ENCODE data around the gene QTRT2.

QTRT2 gene

GRCh38 chr3:114089675-114090074, 33.1 kb downstream of the QTRT2 start:
- TF ChIP-seq CTCF (IDR thresholded peaks at IDR 0.05; ENCODE audit: insufficient read depth, low read length) (no peak), SPI1 (IDR thresholded peaks at IDR 0.05; ENCODE audit: borderline replicate concordance, low read depth) (no peak), GABPA (IDR thresholded peaks at IDR 0.05; ENCODE audit: low read depth) (no peak), POLR2AphosphoS5 (IDR thresholded peaks at IDR 0.05; ENCODE audit: low read depth) (no peak), REST (IDR thresholded peaks at IDR 0.05; ENCODE audit: insufficient replicate concordance, low read depth) (no peak)
- no peak for DNase-seq (ENCODE audit: low read depth in 1 of 2, low spot score in 1 of 2)
- no peaks in the 10 kb centered on the region for H3K27me3 ChIP-seq (ENCODE audit: insufficient read depth, poor library complexity, severe bottlenecking)
- no peak overlapping the region for H3K27ac ChIP-seq (replicated peaks)
- H3K4me3 ChIP-seq (replicated peaks; ENCODE audit: insufficient read depth, low read length) = no peak overlapping the region

- DNase-seq (ENCODE audit: low read depth in 1 of 2, low spot score in 1 of 2) = peak; percentile 28 to 60
- H3K27ac ChIP-seq (replicated peaks) = peak overlapping the region; percentile 73
- no peaks in the 10 kb centered on the region for H3K27me3 ChIP-seq (ENCODE audit: insufficient read depth, poor library complexity, severe bottlenecking)
- peak overlapping the region; percentile 34 for H3K4me3 ChIP-seq (replicated peaks; ENCODE audit: insufficient read depth, low read length)
- TF ChIP-seq GABPA (IDR thresholded peaks at IDR 0.05; ENCODE audit: low read depth) (no peak), SPI1 (IDR thresholded peaks at IDR 0.05; ENCODE audit: borderline replicate concordance, low read depth) (peak; percentile 79), POLR2AphosphoS5 (IDR thresholded peaks at IDR 0.05; ENCODE audit: low read depth) (no peak)
Observed at GRCh38 chr3:114092151-114093015, 35.8 kb downstream of the QTRT2 start.

- no peak for TF ChIP-seq CTCF (IDR thresholded peaks at IDR 0.05; ENCODE audit: insufficient read depth, low read length)
- no peak for TF ChIP-seq GABPA (IDR thresholded peaks at IDR 0.05; ENCODE audit: low read depth)
- no peak for TF ChIP-seq SPI1 (IDR thresholded peaks at IDR 0.05; ENCODE audit: borderline replicate concordance, low read depth)
- no peak for TF ChIP-seq REST (IDR thresholded peaks at IDR 0.05; ENCODE audit: insufficient replicate concordance, low read depth)
- DNase-seq (ENCODE audit: low read depth in 1 of 2, low spot score in 1 of 2) = no peak
- Histone ChIP-seq H3K4me3 (replicated peaks; ENCODE audit: insufficient read depth, low read length) (no peak overlapping the region), H3K27me3 (ENCODE audit: insufficient read depth, poor library complexity, severe bottlenecking) (no peaks in the 10 kb centered on the region), H3K27ac (replicated peaks) (peak overlapping the region; percentile 73)
Observed at GRCh38 chr3:114093016-114093380, 36.5 kb downstream of the QTRT2 start.

GRCh38 chr3:114093596-114093995, 37.1 kb downstream of the QTRT2 start:
- DNase-seq (ENCODE audit: low read depth in 1 of 2, low spot score in 1 of 2) = peak; percentile 28 to 45

More at GRCh38 chr3:114093596-114093995, 37.1 kb downstream of the QTRT2 start:
- TF ChIP-seq REST (IDR thresholded peaks at IDR 0.05; ENCODE audit: insufficient replicate concordance, low read depth) = no peak
- no peak for TF ChIP-seq SPI1 (IDR thresholded peaks at IDR 0.05; ENCODE audit: borderline replicate concordance, low read depth)
- no peak for TF ChIP-seq CTCF (IDR thresholded peaks at IDR 0.05; ENCODE audit: insufficient read depth, low read length)
- no peak for TF ChIP-seq GABPA (IDR thresholded peaks at IDR 0.05; ENCODE audit: low read depth)
- TF ChIP-seq POLR2AphosphoS5 (IDR thresholded peaks at IDR 0.05; ENCODE audit: low read depth) = no peak
- Histone ChIP-seq H3K27ac (replicated peaks) (no peak overlapping the region), H3K4me3 (replicated peaks; ENCODE audit: insufficient read depth, low read length) (no peak overlapping the region), H3K27me3 (ENCODE audit: insufficient read depth, poor library complexity, severe bottlenecking) (no peaks in the 10 kb centered on the region)

Data from HL-60 (cell line).